A549 (cell line): ENCODE results near the gene LAMB2.

ENCODE experiments used
- CHD4 ChIP-seq: fragments of 200-600 bp; sonication (generic); IDR thresholded peaks from 2 replicates; pipeline ENCODE4 v1.6.1; 2016; ENCODE audit warnings: antibody characterized with exemption, mild to moderate bottlenecking, borderline replicate concordance
- CTCF ChIP-seq: fragments of >200 bp; sonication (Bioruptor Twin); formaldehyde crosslinking; IDR thresholded peaks from 3 replicates; pipeline ENCODE4 v1.5.1; 2016
- ELK1 ChIP-seq: fragments of 150-350 bp; IDR thresholded peaks from 2 replicates; pipeline ENCODE4 v1.6.1; 2014; ENCODE audit warnings: low read depth, mild to moderate bottlenecking, low read length
- EP300 ChIP-seq, 2 experiments: fragments of >200 bp; sonication (Bioruptor Twin); formaldehyde crosslinking; IDR thresholded peaks; 2 replicates in 1 of 2; 3 replicates in 1 of 2; pipeline ENCODE4 v1.6.1; 2016 to 2017
- ESRRA ChIP-seq: fragments of 150-350 bp; IDR thresholded peaks from 2 replicates; pipeline ENCODE4 v1.6.1; 2014; ENCODE audit warnings: mild to moderate bottlenecking, low read length, borderline replicate concordance
- HEYL ChIP-seq: fragments of 250-450 bp; sonication (Bioruptor Pico); IDR thresholded peaks from 2 replicates; pipeline ENCODE4 v1.8.0; 2021; ENCODE audit warnings: mild to moderate bottlenecking, moderate library complexity
- HOXB5 ChIP-seq: fragments of 250-450 bp; sonication (Bioruptor Pico); IDR thresholded peaks from 2 replicates; pipeline ENCODE4 v1.5.0; 2020; ENCODE audit warnings: mild to moderate bottlenecking, moderate library complexity
- KDM1A ChIP-seq: fragments of 200-600 bp; sonication (generic); IDR thresholded peaks from 2 replicates; pipeline ENCODE4 v1.6.1; 2016; ENCODE audit warnings: low read depth, mild to moderate bottlenecking
- MAZ ChIP-seq: fragments of 150-350 bp; IDR thresholded peaks from 2 replicates; pipeline ENCODE4 v1.6.1; 2014; ENCODE audit warnings: antibody characterized with exemption, low read depth, low read length, borderline replicate concordance
- RAD21 ChIP-seq, 2 experiments: fragments of >200 bp in 1 of 2; sonication (Bioruptor Twin) in 1 of 2; formaldehyde crosslinking in 1 of 2; IDR thresholded peaks in 1 of 2; conservative IDR thresholded peaks in 1 of 2; 2 replicates in 1 of 2; 3 replicates in 1 of 2; pipeline ENCODE4 v1.6.1; 2012 to 2018; ENCODE audit warnings: inconsistent platforms in 1 of 2
- ZFP36 ChIP-seq: fragments of 450-650 bp; IDR thresholded peaks from 2 replicates; pipeline ENCODE4 v1.6.1; 2014; ENCODE audit warnings: borderline replicate concordance; ENCODE audit not compliant: partially characterized antibody
- TF ChIP-seq, protein P1 (sequence below): IDR thresholded peaks from 2 replicates; pipeline ENCODE4 v1.6.1; 2012
- TF ChIP-seq, protein P2 (sequence below): fragments of 450-650 bp; IDR thresholded peaks from 2 replicates; pipeline ENCODE4 v1.6.1; 2014; ENCODE audit warnings: antibody characterized with exemption

- TF ChIP-seq CTCF (no peak), ESRRA (no peak), ZFP36 (no peak), EP300 (IDR thresholded peaks at IDR 0.05) (no peak), HEYL (CRISPR knock-in tag) (no peak), HOXB5 (no peak), ELK1 (no peak), KDM1A (no peak), MAZ (no peak), RAD21 (conservative IDR thresholded peaks at IDR 0.05 in 1 of 2, IDR thresholded peaks at IDR 0.05 in 1 of 2) (no peak), CHD4 (no peak)
- TF ChIP-seq, protein P1, sequence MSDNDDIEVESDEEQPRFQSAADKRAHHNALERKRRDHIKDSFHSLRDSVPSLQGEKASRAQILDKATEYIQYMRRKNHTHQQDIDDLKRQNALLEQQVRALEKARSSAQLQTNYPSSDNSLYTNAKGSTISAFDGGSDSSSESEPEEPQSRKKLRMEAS = no peak
- TF ChIP-seq, protein P2, sequence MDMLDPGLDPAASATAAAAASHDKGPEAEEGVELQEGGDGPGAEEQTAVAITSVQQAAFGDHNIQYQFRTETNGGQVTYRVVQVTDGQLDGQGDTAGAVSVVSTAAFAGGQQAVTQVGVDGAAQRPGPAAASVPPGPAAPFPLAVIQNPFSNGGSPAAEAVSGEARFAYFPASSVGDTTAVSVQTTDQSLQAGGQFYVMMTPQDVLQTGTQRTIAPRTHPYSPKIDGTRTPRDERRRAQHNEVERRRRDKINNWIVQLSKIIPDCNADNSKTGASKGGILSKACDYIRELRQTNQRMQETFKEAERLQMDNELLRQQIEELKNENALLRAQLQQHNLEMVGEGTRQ = no peak
These were observed 9.2 kb downstream of the LAMB2 start for GRCh38 chr3:49123687-49124086.
